ENCODE data around the gene ACTA2. TPM values are rescaled to one million over a fixed set of nuclear protein-coding genes. Genes with fewer than 3 reads are reported as not detected.

ACTA2 gene
- total RNA-seq, 6 experiments from 2014 or later: 112 to 178 (median 164) TPM

DNA sequence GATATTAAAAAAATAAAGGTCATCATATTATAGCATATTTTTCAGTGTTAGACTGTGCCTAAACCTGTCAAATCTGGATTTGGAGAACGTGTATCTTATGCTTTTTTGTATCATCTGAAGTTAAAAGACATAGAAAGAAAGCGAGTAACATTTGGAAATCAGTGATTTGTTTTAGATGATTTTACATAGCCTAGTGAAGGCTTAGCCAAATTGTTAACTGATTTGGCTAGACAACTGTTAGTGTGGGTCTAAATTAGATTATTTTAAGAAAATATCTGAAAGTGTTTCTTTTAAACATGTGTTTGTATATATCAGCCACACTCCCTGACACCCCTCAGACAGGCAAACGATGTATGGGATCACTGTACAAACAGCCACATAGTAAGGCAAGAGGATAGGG lies 35.6 kb downstream of the ACTA2 start:
- TF ChIP-seq, protein P1, sequence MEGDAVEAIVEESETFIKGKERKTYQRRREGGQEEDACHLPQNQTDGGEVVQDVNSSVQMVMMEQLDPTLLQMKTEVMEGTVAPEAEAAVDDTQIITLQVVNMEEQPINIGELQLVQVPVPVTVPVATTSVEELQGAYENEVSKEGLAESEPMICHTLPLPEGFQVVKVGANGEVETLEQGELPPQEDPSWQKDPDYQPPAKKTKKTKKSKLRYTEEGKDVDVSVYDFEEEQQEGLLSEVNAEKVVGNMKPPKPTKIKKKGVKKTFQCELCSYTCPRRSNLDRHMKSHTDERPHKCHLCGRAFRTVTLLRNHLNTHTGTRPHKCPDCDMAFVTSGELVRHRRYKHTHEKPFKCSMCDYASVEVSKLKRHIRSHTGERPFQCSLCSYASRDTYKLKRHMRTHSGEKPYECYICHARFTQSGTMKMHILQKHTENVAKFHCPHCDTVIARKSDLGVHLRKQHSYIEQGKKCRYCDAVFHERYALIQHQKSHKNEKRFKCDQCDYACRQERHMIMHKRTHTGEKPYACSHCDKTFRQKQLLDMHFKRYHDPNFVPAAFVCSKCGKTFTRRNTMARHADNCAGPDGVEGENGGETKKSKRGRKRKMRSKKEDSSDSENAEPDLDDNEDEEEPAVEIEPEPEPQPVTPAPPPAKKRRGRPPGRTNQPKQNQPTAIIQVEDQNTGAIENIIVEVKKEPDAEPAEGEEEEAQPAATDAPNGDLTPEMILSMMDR (IDR thresholded peaks at IDR 0.05): no peak
- Mint-ChIP-seq H3K9me3 (no peaks in the 10 kb centered on the region), H3K4me1 (ENCODE audit: low read depth) (peaks cover 74% of the 10 kb centered on the region), H3K27ac (no peak overlapping the region), H3K36me3 (ENCODE audit: low read depth) (peaks cover 44% of the 10 kb centered on the region), H3K4me3 (no peak overlapping the region), H3K27me3 (ENCODE audit: insufficient read depth) (no peaks in the 10 kb centered on the region)
- no peak for DNase-seq

DNA sequence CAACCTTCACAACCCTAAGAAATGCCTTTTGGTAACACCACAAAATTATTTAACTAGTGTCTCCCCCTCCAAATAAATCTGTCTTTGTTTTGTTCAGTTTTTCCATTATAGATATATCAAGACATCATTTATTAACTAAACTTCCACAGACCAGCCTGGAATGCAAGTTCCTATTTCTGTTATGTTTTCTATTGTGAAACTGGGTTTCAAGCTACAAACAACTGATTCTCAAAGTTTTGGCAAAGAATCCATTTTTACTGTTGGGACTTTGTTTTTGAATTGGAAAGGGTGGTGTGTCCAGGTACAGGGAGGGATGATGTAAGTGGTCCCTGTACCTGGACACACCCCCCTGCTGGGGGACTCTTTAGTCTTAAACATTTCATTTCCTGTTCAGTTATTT lies 36.3 kb downstream of the ACTA2 start:
- TF ChIP-seq, protein P1 (IDR thresholded peaks at IDR 0.05): no peak
- Mint-ChIP-seq H3K4me3 (peak overlapping the region; percentile 9), H3K4me1 (ENCODE audit: low read depth) (peaks cover 66% of the 10 kb centered on the region), H3K36me3 (ENCODE audit: low read depth) (peaks cover 50% of the 10 kb centered on the region), H3K27ac (peak overlapping the region; percentile 61), H3K27me3 (ENCODE audit: insufficient read depth) (no peaks in the 10 kb centered on the region), H3K9me3 (no peaks in the 10 kb centered on the region)
- DNase-seq: no peak

DNA sequence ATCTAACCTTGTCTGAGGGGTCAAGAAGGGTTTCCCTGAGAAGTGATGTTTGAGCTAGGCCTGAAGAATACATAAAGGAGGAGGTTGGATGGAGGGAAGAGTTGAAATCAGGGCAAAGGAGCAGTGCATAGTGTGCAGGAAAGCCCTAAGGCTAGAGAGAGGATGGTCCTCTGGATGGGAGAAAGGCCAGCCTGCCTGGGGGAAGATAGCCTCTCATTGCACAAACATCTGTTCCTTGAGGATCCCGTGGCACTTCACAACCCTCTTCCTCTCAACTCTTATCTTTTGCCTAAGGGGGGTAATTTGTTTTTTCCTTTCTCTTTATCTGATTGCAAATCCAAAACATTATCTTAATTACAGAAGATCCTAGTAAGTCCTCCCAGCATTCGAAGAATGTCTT lies 36.8 kb downstream of the ACTA2 start:
- H3K36me3 Mint-ChIP-seq (ENCODE audit: low read depth): peaks cover 53% of the 10 kb centered on the region
- DNase-seq: peak; percentile 25
- peaks cover 61% of the 10 kb centered on the region for H3K4me1 Mint-ChIP-seq (ENCODE audit: low read depth)
- no peaks in the 10 kb centered on the region for H3K9me3 Mint-ChIP-seq
- H3K27ac Mint-ChIP-seq: peak overlapping the region; percentile 61
- TF ChIP-seq, protein P1 (IDR thresholded peaks at IDR 0.05): no peak
- no peaks in the 10 kb centered on the region for H3K27me3 Mint-ChIP-seq (ENCODE audit: insufficient read depth)
- H3K4me3 Mint-ChIP-seq: peak overlapping the region; percentile 9; the same call in 1 of the 2 replicates

DNA sequence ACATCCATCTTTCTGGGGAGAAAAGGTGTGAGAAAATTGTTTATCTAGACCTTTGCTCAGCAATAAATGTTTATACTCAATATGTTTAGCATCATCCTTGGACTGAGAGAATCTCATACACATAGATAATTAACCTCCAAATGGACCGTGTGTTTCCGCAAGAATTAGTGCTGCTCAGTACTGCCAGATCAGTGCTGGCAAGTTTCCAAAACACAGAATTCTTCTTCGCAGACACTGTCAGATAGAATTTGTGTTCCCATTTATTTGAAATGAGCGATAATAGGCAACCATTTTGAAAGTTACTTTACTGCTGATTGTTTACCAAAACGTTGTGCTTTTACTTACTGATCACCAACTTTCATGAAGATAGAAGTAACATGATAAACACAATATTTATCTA lies 38.8 kb downstream of the ACTA2 start:
- H3K36me3 Mint-ChIP-seq (ENCODE audit: low read depth): peaks cover 45% of the 10 kb centered on the region
- H3K4me3 Mint-ChIP-seq: no peak overlapping the region
- TF ChIP-seq, protein P1 (IDR thresholded peaks at IDR 0.05): no peak
- H3K27me3 Mint-ChIP-seq (ENCODE audit: insufficient read depth): no peaks in the 10 kb centered on the region
- H3K9me3 Mint-ChIP-seq: no peaks in the 10 kb centered on the region
- DNase-seq: no peak
- H3K27ac Mint-ChIP-seq: no peak overlapping the region
- H3K4me1 Mint-ChIP-seq (ENCODE audit: low read depth): peaks cover 42% of the 10 kb centered on the region

DNA sequence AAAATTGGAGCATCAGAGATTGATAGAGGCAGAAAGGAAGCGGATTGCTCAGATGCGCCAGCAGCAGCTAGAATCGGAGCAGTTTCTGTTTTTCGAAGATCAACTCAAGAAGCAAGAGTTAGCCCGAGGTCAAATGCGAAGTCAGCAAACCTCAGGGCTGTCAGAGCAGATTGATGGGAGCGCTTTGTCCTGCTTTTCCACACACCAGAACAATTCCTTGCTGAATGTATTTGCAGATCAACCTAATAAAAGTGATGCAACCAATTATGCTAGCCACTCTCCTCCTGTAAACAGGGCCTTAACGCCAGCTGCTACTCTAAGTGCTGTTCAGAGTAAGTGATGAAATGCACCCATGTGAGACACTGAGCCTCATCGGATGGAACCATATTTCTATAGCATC lies 39.4 kb downstream of the ACTA2 start:
- no peaks in the 10 kb centered on the region for H3K27me3 Mint-ChIP-seq (ENCODE audit: insufficient read depth)
- no peak overlapping the region for H3K27ac Mint-ChIP-seq
- peaks cover 35% of the 10 kb centered on the region for H3K4me1 Mint-ChIP-seq (ENCODE audit: low read depth)
- no peak for DNase-seq
- H3K9me3 Mint-ChIP-seq: no peaks in the 10 kb centered on the region
- H3K4me3 Mint-ChIP-seq: no peak overlapping the region
- TF ChIP-seq, protein P1 (IDR thresholded peaks at IDR 0.05): no peak
- peaks cover 51% of the 10 kb centered on the region for H3K36me3 Mint-ChIP-seq (ENCODE audit: low read depth)

DNA sequence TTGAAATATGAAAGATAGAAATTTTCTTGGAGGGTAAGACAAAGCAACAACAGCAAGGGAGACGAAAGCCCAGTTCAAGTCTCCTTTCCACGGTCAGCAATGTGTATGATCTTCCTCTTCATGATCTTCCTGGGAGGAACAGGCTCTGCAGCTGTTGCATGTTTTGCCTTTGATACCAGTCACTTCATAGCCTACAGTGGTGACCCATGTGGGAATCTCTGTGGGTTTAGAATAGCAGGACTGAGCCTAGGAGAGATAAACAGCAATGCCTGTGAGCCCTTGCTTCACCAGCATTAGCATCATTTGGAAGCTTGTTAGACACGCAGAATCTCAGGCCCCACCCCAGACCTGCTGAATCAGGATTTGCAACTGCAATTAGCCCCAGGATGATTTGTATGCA lies 40.7 kb downstream of the ACTA2 start:
- peaks cover 44% of the 10 kb centered on the region for H3K36me3 Mint-ChIP-seq (ENCODE audit: low read depth)

More for the DNA sequence above, 40.7 kb downstream of the ACTA2 start:
- DNase-seq: no peak
- TF ChIP-seq, protein P1 (IDR thresholded peaks at IDR 0.05): no peak
- Mint-ChIP-seq H3K27me3 (ENCODE audit: insufficient read depth) (no peaks in the 10 kb centered on the region), H3K27ac (no peak overlapping the region), H3K4me3 (no peak overlapping the region), H3K4me1 (ENCODE audit: low read depth) (peaks cover 22% of the 10 kb centered on the region), H3K9me3 (no peaks in the 10 kb centered on the region)

All from HFFc6 (cell line).